Gastrocnemius medialis (tissue), 4 donors: ENCODE data around the gene SNRK.

Experiments
- POLR2A ChIP-seq, 2 donors: fragments of 450-650 bp; IDR thresholded peaks; one replicate each; pipeline ENCODE4 v1.6.1; 2017; ENCODE audit warnings: antibody characterized with exemption in 2 of 2, mild to moderate bottlenecking in 2 of 2, moderate library complexity in 2 of 2
- TF ChIP-seq, protein P1 (sequence below), 5 experiments: fragments of 450-650 bp in 3 of 5; fragments of 200-600 bp in 2 of 5; sonication (generic) in 2 of 5; IDR thresholded peaks in 4 of 5; conservative IDR thresholded peaks in 1 of 5; 1 replicate in 4 of 5; 2 replicates in 1 of 5; pipeline ENCODE4 v1.5.1; 2016 to 2019; ENCODE audit warnings: antibody characterized with exemption in 5 of 5, mild to moderate bottlenecking in 3 of 5, moderate library complexity in 3 of 5

DNA sequence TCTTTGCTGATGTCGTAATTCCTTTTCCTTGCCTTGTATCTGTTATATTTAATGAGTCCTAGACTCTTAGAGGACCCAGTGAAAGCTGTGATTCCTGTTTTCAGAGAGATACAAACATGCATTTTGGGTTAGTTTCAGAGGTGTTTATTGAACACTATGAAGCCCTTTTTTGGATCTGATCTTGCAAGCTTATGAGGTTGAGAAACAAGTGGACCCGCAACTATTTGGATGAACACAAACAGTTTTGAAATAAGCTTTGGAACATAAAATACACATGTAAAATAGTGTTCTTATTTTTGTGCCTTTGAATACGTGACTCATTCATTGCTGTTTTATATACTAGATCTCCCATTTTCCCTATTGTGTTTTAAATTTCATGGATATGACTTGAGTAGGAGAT lies 33.5 kb downstream of the SNRK start:
- TF ChIP-seq POLR2A (IDR thresholded peaks at IDR 0.05): no peak
- TF ChIP-seq, protein P1, sequence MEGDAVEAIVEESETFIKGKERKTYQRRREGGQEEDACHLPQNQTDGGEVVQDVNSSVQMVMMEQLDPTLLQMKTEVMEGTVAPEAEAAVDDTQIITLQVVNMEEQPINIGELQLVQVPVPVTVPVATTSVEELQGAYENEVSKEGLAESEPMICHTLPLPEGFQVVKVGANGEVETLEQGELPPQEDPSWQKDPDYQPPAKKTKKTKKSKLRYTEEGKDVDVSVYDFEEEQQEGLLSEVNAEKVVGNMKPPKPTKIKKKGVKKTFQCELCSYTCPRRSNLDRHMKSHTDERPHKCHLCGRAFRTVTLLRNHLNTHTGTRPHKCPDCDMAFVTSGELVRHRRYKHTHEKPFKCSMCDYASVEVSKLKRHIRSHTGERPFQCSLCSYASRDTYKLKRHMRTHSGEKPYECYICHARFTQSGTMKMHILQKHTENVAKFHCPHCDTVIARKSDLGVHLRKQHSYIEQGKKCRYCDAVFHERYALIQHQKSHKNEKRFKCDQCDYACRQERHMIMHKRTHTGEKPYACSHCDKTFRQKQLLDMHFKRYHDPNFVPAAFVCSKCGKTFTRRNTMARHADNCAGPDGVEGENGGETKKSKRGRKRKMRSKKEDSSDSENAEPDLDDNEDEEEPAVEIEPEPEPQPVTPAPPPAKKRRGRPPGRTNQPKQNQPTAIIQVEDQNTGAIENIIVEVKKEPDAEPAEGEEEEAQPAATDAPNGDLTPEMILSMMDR (IDR thresholded peaks at IDR 0.05 in 4 of 5, conservative IDR thresholded peaks at IDR 0.05 in 1 of 5): no peak
